DND-41 (cell line): Measurements from ENCODE around the gene NIM1K.

ENCODE experiments used
- CTCF ChIP-seq: IDR thresholded peaks from 2 replicates; pipeline ENCODE4 v1.5.1; 2012; ENCODE audit warnings: borderline replicate concordance, low read length, moderate library complexity, mild to moderate bottlenecking; ENCODE audit not compliant: poor library complexity, severe bottlenecking; ENCODE audit errors: extremely low read depth
- EZH2 ChIP-seq: IDR thresholded peaks from 3 replicates; pipeline ENCODE4 v1.6.1; 2012; ENCODE audit warnings: borderline replicate concordance, low read depth, mild to moderate bottlenecking, moderate library complexity, low read length, inconsistent platforms; ENCODE audit not compliant: severe bottlenecking

- TF ChIP-seq EZH2 (no peak), CTCF (no peak)
Measured at GRCh38 chr5:43242196-43242595, 50.2 kb downstream of the NIM1K start.
